HCT116 (cell line): ENCODE results near the gene KSR1. TPM values are rescaled to one million over a fixed set of nuclear protein-coding genes. Genes with fewer than 3 reads are reported as not detected.

ENCODE experiments used
- ATAC-seq: fragments of 200-7000 bp; cut with Tn5 transposase; 2 replicates; pipeline ENCODE4 v1.9.1; 2020; ENCODE audit warnings: mild to moderate bottlenecking, moderate library complexity
- BruUV-seq: library from RNA; stranded (reverse); fragments of 400-500 nt; replicated peaks from 2 replicates; lab custom pipeline; 2021; lab: Mats Ljungman, UMichigan
- CTCF ChIA-PET: fragments of 300-600 bp; sonication (Branson Sonifier 250); formaldehyde crosslinking; loops from one replicate; lab custom pipeline; 2021; ENCODE audit warnings: antibody characterized with exemption; lab: Charles Lee
- POLR2A ChIA-PET: fragments of 300-600, 350-600 bp; sonication (Branson Sonifier 250); formaldehyde crosslinking; loops from one replicate; lab custom pipeline; 2021; ENCODE audit warnings: antibody characterized with exemption; lab: Charles Lee
- RAD21 ChIA-PET, 2 experiments: fragments of 300-600 bp; sonication (Branson Sonifier 250); formaldehyde crosslinking; loops; one replicate each; lab custom pipeline; 2023; ENCODE audit warnings: low total read pairs in 2 of 2; ENCODE audit not compliant: uncharacterized antibody in 2 of 2, unreplicated experiment in 2 of 2, low non-redundant PET in 1 of 2; lab: Charles Lee
- DNase-seq: peaks from one replicate; pipeline ENCODE4 v3.0.0-alpha.2; 2010; ENCODE audit warnings: low read depth, low spot score
- H2AFZ ChIP-seq: fragments of 200-600 bp; shearing (Covaris generic), sonication (generic); 2 replicates; pipeline ENCODE4 v1.6.1; 2017; ENCODE audit warnings: low read depth, mixed run types, mixed read lengths, antibody characterized with exemption, low read length; ENCODE audit not compliant: poor library complexity, severe bottlenecking
- H3K27ac ChIP-seq: 2 replicates; pipeline ENCODE4 v1.5.1; 2012; ENCODE audit warnings: low read depth, low read length
- H3K27me3 ChIP-seq: fragments of 200-600 bp; sonication (generic); 2 replicates; pipeline ENCODE4 v1.6.1; 2016; ENCODE audit warnings: mixed run types, low read length, mixed read lengths; ENCODE audit not compliant: insufficient read depth
- H3K36me3 ChIP-seq, 2 experiments: fragments of 200-500 bp in 1 of 2; fragments of 200-600 bp in 1 of 2; sonication (Bioruptor generic) in 1 of 2; sonication (generic) in 1 of 2; 2 replicates each; pipeline versions ENCODE4 v1.5.1 to v1.6.1; 2014 to 2016; ENCODE audit warnings: low read length in 2 of 2, inconsistent platforms in 1 of 2, mixed read lengths in 1 of 2, mixed run types in 1 of 2; ENCODE audit not compliant: insufficient read depth in 2 of 2, control insufficient read depth in 1 of 2
- H3K4me1 ChIP-seq, 2 experiments: fragments of 200-600 bp in 1 of 2; sonication (generic) in 1 of 2; 2 replicates each; pipeline versions ENCODE4 v1.5.1 to v1.6.1; 2012 to 2017; ENCODE audit warnings: low read length in 2 of 2, inconsistent platforms in 1 of 2, mild to moderate bottlenecking in 1 of 2, mixed read lengths in 1 of 2, mixed run types in 1 of 2, moderate library complexity in 1 of 2; ENCODE audit not compliant: insufficient read depth in 2 of 2, control insufficient read depth in 1 of 2
- H3K4me2 ChIP-seq: fragments of 200-600 bp; sonication (generic); 2 replicates; pipeline ENCODE4 v1.6.1; 2017; ENCODE audit warnings: mixed run types, low read length, mixed read lengths
- H3K4me3 ChIP-seq, 2 experiments: fragments of 200-600 bp in 1 of 2; sonication (generic) in 1 of 2; replicated peaks in 1 of 2; 2 replicates each; pipeline ENCODE4 v1.5.1; 2011 to 2016; ENCODE audit warnings: low read length in 2 of 2, control low read depth in 1 of 2, low read depth in 1 of 2, mild to moderate bottlenecking in 1 of 2, mixed read lengths in 1 of 2, mixed run types in 1 of 2
- H3K79me2 ChIP-seq: fragments of 200-600 bp; sonication (generic); 2 replicates; pipeline ENCODE4 v1.6.1; 2017; ENCODE audit warnings: mild to moderate bottlenecking, mixed run types, low read length, moderate library complexity, mixed read lengths; ENCODE audit not compliant: insufficient read depth
- H3K9ac ChIP-seq: fragments of 200-600 bp; sonication (generic); 2 replicates; pipeline ENCODE4 v1.6.1; 2016; ENCODE audit warnings: low read length, mixed read lengths
- H3K9me2 ChIP-seq: fragments of 200-600 bp; sonication (generic), shearing (Covaris generic); 2 replicates; pipeline ENCODE4 v1.6.1; 2017; ENCODE audit warnings: mixed run types, mild to moderate bottlenecking, moderate library complexity; ENCODE audit not compliant: insufficient read depth
- H3K9me3 ChIP-seq, 2 experiments: fragments of 200-500 bp in 1 of 2; fragments of 200-600 bp in 1 of 2; sonication (Bioruptor generic) in 1 of 2; sonication (generic) in 1 of 2; 2 replicates each; pipeline ENCODE4 v1.6.1; 2014 to 2017; ENCODE audit warnings: low read length in 2 of 2, mixed read lengths in 2 of 2, inconsistent platforms in 1 of 2, low read depth in 1 of 2, mild to moderate bottlenecking in 1 of 2, mixed run types in 1 of 2, moderate library complexity in 1 of 2; ENCODE audit not compliant: control insufficient read depth in 1 of 2, insufficient read depth in 1 of 2
- H4K20me1 ChIP-seq: fragments of 200-600 bp; sonication (generic), shearing (Covaris generic); 2 replicates; pipeline ENCODE4 v1.6.1; 2017; ENCODE audit warnings: mixed run types, mild to moderate bottlenecking, moderate library complexity; ENCODE audit not compliant: insufficient read depth
- CBX3 ChIP-seq: IDR thresholded peaks from 2 replicates; pipeline ENCODE4 v1.6.1; 2012; ENCODE audit warnings: low read depth
- ELF1 ChIP-seq: IDR thresholded peaks from 2 replicates; pipeline ENCODE4 v1.6.1; 2012; ENCODE audit warnings: low read depth, borderline replicate concordance
- EZH2phosphoT487 ChIP-seq: fragments of 200-600 bp; IDR thresholded peaks from 2 replicates; pipeline ENCODE4 v1.6.1; 2018; ENCODE audit warnings: antibody characterized with exemption, borderline replicate concordance
- FOSL1 ChIP-seq: IDR thresholded peaks from 2 replicates; pipeline ENCODE4 v1.6.1; 2012; ENCODE audit warnings: low read depth
- JUND ChIP-seq: IDR thresholded peaks from 2 replicates; pipeline ENCODE4 v1.6.1; 2012
- POLR2A ChIP-seq: IDR thresholded peaks from 2 replicates; pipeline ENCODE4 v1.7.0; 2011; ENCODE audit warnings: borderline replicate concordance; ENCODE audit not compliant: insufficient read depth, insufficient read length; ENCODE audit errors: extremely low read depth
- ZNF274 ChIP-seq: fragments of 200-500 bp; sonication (Bioruptor generic); IDR thresholded peaks from 2 replicates; pipeline ENCODE4 v1.6.1; 2014; ENCODE audit warnings: mild to moderate bottlenecking, low read depth, low read length, inconsistent platforms
- intact Hi-C: fragments of 100-400 bp; cut with micrococcal nuclease; formaldehyde crosslinking; loops from 2 replicates; pipeline ENCODE4 v1.10.0; 2022
- total RNA-seq: library from RNA; stranded (reverse); gene quantifications from one replicate; pipeline ENCODE4 v1.2.1, GENCODE V29; 2021; ENCODE audit not compliant: unreplicated experiment
- TF ChIP-seq, protein P1 (sequence below): IDR thresholded peaks from 2 replicates; pipeline ENCODE4 v1.6.1; 2011; ENCODE audit warnings: mild to moderate bottlenecking, low read length, moderate library complexity; ENCODE audit not compliant: insufficient replicate concordance; ENCODE audit errors: extremely low read depth
- TF ChIP-seq, protein P2 (sequence below): IDR thresholded peaks from 2 replicates; pipeline ENCODE4 v1.6.1; 2012
- TF ChIP-seq, protein P3 (sequence below): IDR thresholded peaks from 2 replicates; pipeline ENCODE4 v1.6.1; 2012
- TF ChIP-seq, protein P4 (sequence below): IDR thresholded peaks from 2 replicates; pipeline ENCODE4 v1.6.1; 2012; ENCODE audit warnings: low read depth

Gene KSR1
- total RNA-seq, 1 experiment from 2014 or later = 16.5 TPM

DNA sequence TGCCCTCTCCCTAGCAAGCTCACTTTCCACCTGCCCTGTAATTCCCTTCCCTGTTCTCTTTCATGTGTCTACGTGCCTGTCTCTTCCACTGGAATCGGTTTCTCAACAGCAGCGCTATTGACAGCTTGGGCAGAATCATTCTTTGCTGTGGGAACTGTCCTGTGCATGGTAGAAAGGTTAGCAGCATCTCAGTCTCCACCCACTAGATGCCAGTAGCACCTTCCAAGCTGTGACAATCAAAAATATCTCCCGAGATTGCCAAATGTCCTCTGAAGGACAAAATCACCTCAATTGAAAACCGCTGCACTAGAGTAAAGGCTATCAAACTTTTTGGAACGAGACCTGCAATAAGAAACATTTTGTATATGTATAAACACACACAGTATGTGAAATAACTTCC is 41.6 kb upstream of the KSR1 start:
- Histone ChIP-seq H3K4me1 (no peaks in the 10 kb centered on the region), H3K4me2 (no peak overlapping the region), H3K9ac (no peak overlapping the region), H3K9me2 (no peaks in the 10 kb centered on the region), H4K20me1 (no peaks in the 10 kb centered on the region), H3K4me3 (no peak overlapping the region), H3K36me3 (no peaks in the 10 kb centered on the region), H3K27ac (no peak overlapping the region), H2AFZ (no peak overlapping the region), H3K9me3 (no peaks in the 10 kb centered on the region), H3K27me3 (no peaks in the 10 kb centered on the region), H3K79me2 (no peaks in the 10 kb centered on the region)
- TF ChIP-seq FOSL1 = no peak
- TF ChIP-seq, protein P1, sequence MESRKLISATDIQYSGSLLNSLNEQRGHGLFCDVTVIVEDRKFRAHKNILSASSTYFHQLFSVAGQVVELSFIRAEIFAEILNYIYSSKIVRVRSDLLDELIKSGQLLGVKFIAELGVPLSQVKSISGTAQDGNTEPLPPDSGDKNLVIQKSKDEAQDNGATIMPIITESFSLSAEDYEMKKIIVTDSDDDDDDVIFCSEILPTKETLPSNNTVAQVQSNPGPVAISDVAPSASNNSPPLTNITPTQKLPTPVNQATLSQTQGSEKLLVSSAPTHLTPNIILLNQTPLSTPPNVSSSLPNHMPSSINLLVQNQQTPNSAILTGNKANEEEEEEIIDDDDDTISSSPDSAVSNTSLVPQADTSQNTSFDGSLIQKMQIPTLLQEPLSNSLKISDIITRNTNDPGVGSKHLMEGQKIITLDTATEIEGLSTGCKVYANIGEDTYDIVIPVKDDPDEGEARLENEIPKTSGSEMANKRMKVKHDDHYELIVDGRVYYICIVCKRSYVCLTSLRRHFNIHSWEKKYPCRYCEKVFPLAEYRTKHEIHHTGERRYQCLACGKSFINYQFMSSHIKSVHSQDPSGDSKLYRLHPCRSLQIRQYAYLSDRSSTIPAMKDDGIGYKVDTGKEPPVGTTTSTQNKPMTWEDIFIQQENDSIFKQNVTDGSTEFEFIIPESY = no peak
- TF ChIP-seq ELF1 = no peak
- no peak for TF ChIP-seq EZH2phosphoT487
- TF ChIP-seq POLR2A = no peak
- TF ChIP-seq CBX3 = no peak
- TF ChIP-seq, protein P2, sequence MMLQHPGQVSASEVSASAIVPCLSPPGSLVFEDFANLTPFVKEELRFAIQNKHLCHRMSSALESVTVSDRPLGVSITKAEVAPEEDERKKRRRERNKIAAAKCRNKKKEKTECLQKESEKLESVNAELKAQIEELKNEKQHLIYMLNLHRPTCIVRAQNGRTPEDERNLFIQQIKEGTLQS = no peak
- TF ChIP-seq, protein P3, sequence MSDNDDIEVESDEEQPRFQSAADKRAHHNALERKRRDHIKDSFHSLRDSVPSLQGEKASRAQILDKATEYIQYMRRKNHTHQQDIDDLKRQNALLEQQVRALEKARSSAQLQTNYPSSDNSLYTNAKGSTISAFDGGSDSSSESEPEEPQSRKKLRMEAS = no peak
- TF ChIP-seq, protein P4, sequence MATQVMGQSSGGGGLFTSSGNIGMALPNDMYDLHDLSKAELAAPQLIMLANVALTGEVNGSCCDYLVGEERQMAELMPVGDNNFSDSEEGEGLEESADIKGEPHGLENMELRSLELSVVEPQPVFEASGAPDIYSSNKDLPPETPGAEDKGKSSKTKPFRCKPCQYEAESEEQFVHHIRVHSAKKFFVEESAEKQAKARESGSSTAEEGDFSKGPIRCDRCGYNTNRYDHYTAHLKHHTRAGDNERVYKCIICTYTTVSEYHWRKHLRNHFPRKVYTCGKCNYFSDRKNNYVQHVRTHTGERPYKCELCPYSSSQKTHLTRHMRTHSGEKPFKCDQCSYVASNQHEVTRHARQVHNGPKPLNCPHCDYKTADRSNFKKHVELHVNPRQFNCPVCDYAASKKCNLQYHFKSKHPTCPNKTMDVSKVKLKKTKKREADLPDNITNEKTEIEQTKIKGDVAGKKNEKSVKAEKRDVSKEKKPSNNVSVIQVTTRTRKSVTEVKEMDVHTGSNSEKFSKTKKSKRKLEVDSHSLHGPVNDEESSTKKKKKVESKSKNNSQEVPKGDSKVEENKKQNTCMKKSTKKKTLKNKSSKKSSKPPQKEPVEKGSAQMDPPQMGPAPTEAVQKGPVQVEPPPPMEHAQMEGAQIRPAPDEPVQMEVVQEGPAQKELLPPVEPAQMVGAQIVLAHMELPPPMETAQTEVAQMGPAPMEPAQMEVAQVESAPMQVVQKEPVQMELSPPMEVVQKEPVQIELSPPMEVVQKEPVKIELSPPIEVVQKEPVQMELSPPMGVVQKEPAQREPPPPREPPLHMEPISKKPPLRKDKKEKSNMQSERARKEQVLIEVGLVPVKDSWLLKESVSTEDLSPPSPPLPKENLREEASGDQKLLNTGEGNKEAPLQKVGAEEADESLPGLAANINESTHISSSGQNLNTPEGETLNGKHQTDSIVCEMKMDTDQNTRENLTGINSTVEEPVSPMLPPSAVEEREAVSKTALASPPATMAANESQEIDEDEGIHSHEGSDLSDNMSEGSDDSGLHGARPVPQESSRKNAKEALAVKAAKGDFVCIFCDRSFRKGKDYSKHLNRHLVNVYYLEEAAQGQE = no peak
- no peak for TF ChIP-seq ZNF274
- TF ChIP-seq JUND = no peak
- intact Hi-C loops = no loop called here
- CTCF ChIA-PET = interaction anchor here (1.2 kb wide), 1 partner anchor 185 kb away, joined by 6 read pairs; no protein-coding TSS in a partner anchor
- no TSS peak for BruUV-seq
- ATAC-seq (no peak), DNase-seq (no peak)
- RAD21 ChIA-PET = no interaction called here
- POLR2A ChIA-PET = no interaction called here
